ENCODE measurements around the gene CRYZL1. TPM values are rescaled to one million over a fixed set of nuclear protein-coding genes. Genes with fewer than 3 reads are reported as not detected.

The CRYZL1 gene
- polyA plus RNA-seq, 3 donors, result 25.9 to 30.6 (median 26.1) TPM

- no peaks in the 10 kb centered on the region for H3K27me3 ChIP-seq (ENCODE audit: control insufficient read depth in 2 of 2, insufficient read depth in 2 of 2, low read length in 2 of 2)
- 100% methylated on average over 2 of the region's 5 CpGs for WGBS (ENCODE audit: insufficient coverage)
- H3K4me3 ChIP-seq (replicated peaks in 1 of 3; ENCODE audit: low read depth in 2 of 3, low read length in 3 of 3), result no peak overlapping the region
- no peak overlapping the region for H3K27ac ChIP-seq (ENCODE audit: low read depth in 1 of 2, low read length in 2 of 2)
- no peaks in the 10 kb centered on the region for H4K20me1 ChIP-seq (ENCODE audit: insufficient read depth, low read length)
- H3K4me1 ChIP-seq (ENCODE audit: control insufficient read depth in 1 of 2, insufficient read depth in 2 of 2, low read length in 2 of 2), result peaks cover 0 to 5% of the 10 kb centered on the region in 2 donors
- no peaks in the 10 kb centered on the region for H3K79me2 ChIP-seq (ENCODE audit: insufficient read depth, low read length)
- H2AFZ ChIP-seq (ENCODE audit: insufficient read depth, low read depth, low read length, poor library complexity, severe bottlenecking), result no peak overlapping the region
- TF ChIP-seq CTCF (IDR thresholded peaks at IDR 0.05), result no peak
- no peak overlapping the region for H3K4me2 ChIP-seq (replicated peaks; ENCODE audit: extremely low read depth, low read length, poor library complexity, severe bottlenecking)
- H3K9me3 ChIP-seq (replicated peaks in 1 of 2; ENCODE audit: control insufficient read depth in 1 of 2, insufficient read depth in 1 of 2, low read length in 2 of 2), result no peaks in the 10 kb centered on the region
- peaks cover 0 to 3% (median 0%) of the 10 kb centered on the region in 7 donors for H3K9me3 Mint-ChIP-seq
- H3K9ac ChIP-seq (ENCODE audit: insufficient read depth, low read length, poor library complexity, severe bottlenecking), result no peak overlapping the region
- H3K4me1 Mint-ChIP-seq, result peaks cover 23% of the 10 kb centered on the region
- H3K36me3 Mint-ChIP-seq, result no peaks in the 10 kb centered on the region
- no peak for DNase-seq
- intact Hi-C loops (cut with micrococcal nuclease), result no loop called here
- no peaks in the 10 kb centered on the region for H3K36me3 ChIP-seq (replicated peaks in 1 of 2; ENCODE audit: control insufficient read depth in 1 of 2, insufficient read depth in 2 of 2, low read length in 2 of 2)
- H3K27me3 Mint-ChIP-seq (ENCODE audit: low read depth in 3 of 3), result peaks cover 0 to 2% (median 2%) of the 10 kb centered on the region in 3 donors
- no peak overlapping the region for H3K27ac Mint-ChIP-seq
- no peak overlapping the region for H3K4me3 Mint-ChIP-seq
Observed at GRCh38 chr21:33684923-33685560, 43.5 kb upstream of the CRYZL1 start.

- Mint-ChIP-seq H3K27me3 (ENCODE audit: low read depth in 3 of 3) (peaks cover 0 to 4% (median 2%) of the 10 kb centered on the region in 3 donors), H3K4me1 (peaks cover 23% of the 10 kb centered on the region), H3K9me3 (peaks cover 0 to 3% (median 0%) of the 10 kb centered on the region in 7 donors), H3K27ac (no peak overlapping the region), H3K36me3 (no peaks in the 10 kb centered on the region), H3K4me3 (no peak overlapping the region)
- Histone ChIP-seq H3K9me3 (replicated peaks in 1 of 2; ENCODE audit: control insufficient read depth in 1 of 2, insufficient read depth in 1 of 2, low read length in 2 of 2) (no peaks in the 10 kb centered on the region), H3K4me2 (replicated peaks; ENCODE audit: extremely low read depth, low read length, poor library complexity, severe bottlenecking) (no peak overlapping the region), H2AFZ (ENCODE audit: insufficient read depth, low read depth, low read length, poor library complexity, severe bottlenecking) (no peak overlapping the region), H4K20me1 (ENCODE audit: insufficient read depth, low read length) (no peaks in the 10 kb centered on the region), H3K36me3 (replicated peaks in 1 of 2; ENCODE audit: control insufficient read depth in 1 of 2, insufficient read depth in 2 of 2, low read length in 2 of 2) (no peaks in the 10 kb centered on the region), H3K27me3 (ENCODE audit: control insufficient read depth in 2 of 2, insufficient read depth in 2 of 2, low read length in 2 of 2) (no peaks in the 10 kb centered on the region), H3K27ac (ENCODE audit: low read depth in 1 of 2, low read length in 2 of 2) (no peak overlapping the region), H3K4me1 (ENCODE audit: control insufficient read depth in 1 of 2, insufficient read depth in 2 of 2, low read length in 2 of 2) (peaks cover 0 to 5% of the 10 kb centered on the region in 2 donors), H3K9ac (ENCODE audit: insufficient read depth, low read length, poor library complexity, severe bottlenecking) (no peak overlapping the region), H3K4me3 (replicated peaks in 1 of 3; ENCODE audit: low read depth in 2 of 3, low read length in 3 of 3) (no peak overlapping the region), H3K79me2 (ENCODE audit: insufficient read depth, low read length) (peaks cover 2% of the 10 kb centered on the region)
- TF ChIP-seq CTCF (IDR thresholded peaks at IDR 0.05), result no peak
- DNase-seq, result no peak
- intact Hi-C loops (cut with micrococcal nuclease), result no loop called here
- 100% methylated on average over 1 of the region's 2 CpGs for whole genome bisulfite sequencing (ENCODE audit: insufficient coverage)
Observed at GRCh38 chr21:33684068-33684467, 42.5 kb upstream of the CRYZL1 start.
